ENCODE measurements around the gene TAOK3.

DNA sequence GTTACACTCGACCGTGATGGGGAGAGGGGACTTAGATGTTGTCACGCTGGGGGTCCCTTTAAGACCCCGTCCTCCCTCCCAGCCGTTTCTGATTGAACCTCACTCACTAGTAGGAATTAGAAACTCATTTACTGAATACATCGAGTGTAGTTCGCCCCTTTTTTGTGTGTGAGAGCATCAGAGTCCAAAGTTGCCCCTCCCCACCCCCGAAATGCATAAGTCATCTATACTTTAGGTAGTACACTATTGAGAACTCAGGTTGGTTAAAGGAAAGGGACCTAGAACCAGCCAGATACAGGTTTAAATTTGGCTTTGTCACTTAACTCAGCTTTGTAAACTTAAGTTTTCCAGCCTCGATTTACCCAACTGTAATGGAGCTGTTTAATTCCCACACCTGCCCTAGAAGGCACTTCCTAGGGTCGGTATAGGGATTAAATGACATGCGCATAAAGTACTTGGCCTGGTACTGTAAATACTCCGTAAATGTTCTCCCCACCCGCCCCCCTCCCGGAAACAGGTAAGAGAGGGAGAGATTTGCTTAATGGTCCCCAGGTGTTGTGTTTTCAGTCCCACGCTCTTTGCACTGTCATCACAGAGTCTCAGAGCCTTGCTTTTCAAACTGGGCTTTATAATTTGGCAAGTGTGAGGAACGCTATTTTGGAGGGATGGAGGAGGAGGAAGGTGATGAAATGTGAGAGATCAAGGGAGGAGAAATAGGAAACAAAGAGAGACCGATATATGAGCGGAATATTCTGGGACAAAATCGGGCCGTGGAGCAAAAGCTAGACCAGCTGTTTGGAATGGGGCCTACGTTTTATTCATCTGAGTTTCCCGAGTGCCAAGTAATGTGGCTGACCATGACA is 4.5 kb upstream of the TAOK3 start:
- no peak for TF ChIP-seq EZH2 (IDR thresholded peaks at IDR 0.05)
- no peak for TF ChIP-seq POLR2AphosphoS5 (IDR thresholded peaks at IDR 0.05; ENCODE audit: borderline replicate concordance, low read depth, low read length)
